ENCODE data around the gene AQP12B.
"Not testable (repeated sequence)": the region's sequence is repeated elsewhere in the genome, so short reads cannot be mapped to it uniquely, and the experiment has no call there.

The AQP12B gene

GRCh38 chr2:240702640-240703011 lies 19.9 kb upstream of the AQP12B start:
- in situ Hi-C loops (cut with HindIII; ENCODE audit: low sequenced_read_pairs), result loop anchor here (10.0 kb wide), 1 partner anchor 58 kb away; no protein-coding TSS in a partner anchor

GRCh38 chr2:240701736-240702639 lies 19.3 kb upstream of the AQP12B start:
- in situ Hi-C loops (cut with HindIII; ENCODE audit: low sequenced_read_pairs), result loop anchor here (10.0 kb wide), 1 partner anchor 57 kb away; no protein-coding TSS in a partner anchor

GRCh38 chr2:240701091-240701735 lies 18.5 kb upstream of the AQP12B start:
- in situ Hi-C loops (cut with HindIII; ENCODE audit: low sequenced_read_pairs), result loop anchor here (10.0 kb wide), 1 partner anchor 56 kb away; no protein-coding TSS in a partner anchor

GRCh38 chr2:240700616-240701015 lies 17.9 kb upstream of the AQP12B start:
- in situ Hi-C loops (cut with HindIII; ENCODE audit: low sequenced_read_pairs), result loop anchor here (10.0 kb wide), 1 partner anchor 56 kb away; no protein-coding TSS in a partner anchor

- in situ Hi-C loops (cut with HindIII; ENCODE audit: low sequenced_read_pairs), result loop anchor here (10.0 kb wide), 1 partner anchor 55 kb away; no protein-coding TSS in a partner anchor
Measured at GRCh38 chr2:240699835-240700234, 17.1 kb upstream of the AQP12B start.

- in situ Hi-C loops (cut with HindIII; ENCODE audit: low sequenced_read_pairs), result not testable (repeated sequence)
Measured at GRCh38 chr2:240698852-240699561, 16.3 kb upstream of the AQP12B start.

- in situ Hi-C loops (cut with HindIII; ENCODE audit: low sequenced_read_pairs), result not testable (repeated sequence)
Measured at GRCh38 chr2:240696469-240696868, 13.8 kb upstream of the AQP12B start.

- in situ Hi-C loops (cut with HindIII; ENCODE audit: low sequenced_read_pairs), result not testable (repeated sequence)
Measured at GRCh38 chr2:240695593-240695992, 12.9 kb upstream of the AQP12B start.

- in situ Hi-C loops (cut with HindIII; ENCODE audit: low sequenced_read_pairs), result not testable (repeated sequence)
Measured at GRCh38 chr2:240694304-240694703, 11.6 kb upstream of the AQP12B start.

GRCh38 chr2:240692583-240693561 lies 10.2 kb upstream of the AQP12B start:
- in situ Hi-C loops (cut with HindIII; ENCODE audit: low sequenced_read_pairs), result not testable (repeated sequence)

GRCh38 chr2:240691631-240692420 lies 9.1 kb upstream of the AQP12B start, which contains the start of gene AQP12A:
TSS of gene AQP12A (plus strand) at chr2:240691866. CDS start at chr2:240691914, 48 bp downstream.
- in situ Hi-C loops (cut with HindIII; ENCODE audit: low sequenced_read_pairs), result not testable (repeated sequence)

GRCh38 chr2:240691075-240691427 lies 8.4 kb upstream of the AQP12B start:
- in situ Hi-C loops (cut with HindIII; ENCODE audit: low sequenced_read_pairs), result not testable (repeated sequence)

- in situ Hi-C loops (cut with HindIII; ENCODE audit: low sequenced_read_pairs), result not testable (repeated sequence)
Measured at GRCh38 chr2:240690421-240691074, 7.9 kb upstream of the AQP12B start.

GRCh38 chr2:240689975-240690374 lies 7.3 kb upstream of the AQP12B start:
- in situ Hi-C loops (cut with HindIII; ENCODE audit: low sequenced_read_pairs), result no loop called here

GRCh38 chr2:240688553-240688919 lies 5.9 kb upstream of the AQP12B start:
- in situ Hi-C loops (cut with HindIII; ENCODE audit: low sequenced_read_pairs), result no loop called here

GRCh38 chr2:240687741-240688552 lies 5.3 kb upstream of the AQP12B start:
- in situ Hi-C loops (cut with HindIII; ENCODE audit: low sequenced_read_pairs), result no loop called here

GRCh38 chr2:240687045-240687740 lies 4.5 kb upstream of the AQP12B start:
- in situ Hi-C loops (cut with HindIII; ENCODE audit: low sequenced_read_pairs), result no loop called here

Measured in endothelial cell of hepatic sinusoid (primary cell).